HCT116 (cell line): ENCODE results near the gene FCAMR. TPM values are rescaled to one million over a fixed set of nuclear protein-coding genes. Genes with fewer than 3 reads are reported as not detected.

Experiments used
- ATAC-seq: fragments of 200-7000 bp; cut with Tn5 transposase; 2 replicates; pipeline ENCODE4 v1.9.1; 2020; ENCODE audit warnings: mild to moderate bottlenecking, moderate library complexity
- Bru-seq: library from RNA; stranded (reverse); fragments of 400-500 nt; gene quantifications from one replicate; lab custom pipeline; 2021; lab: Mats Ljungman, UMichigan
- BruChase-seq, 2 experiments: library from RNA; stranded (reverse); fragments of 400-500 nt; gene quantifications; one replicate each; lab custom pipeline; 2021; lab: Mats Ljungman, UMichigan
- BruUV-seq: library from RNA; stranded (reverse); fragments of 400-500 nt; replicated peaks from 2 replicates; lab custom pipeline; 2021; lab: Mats Ljungman, UMichigan
- CTCF ChIA-PET: fragments of 300-600 bp; sonication (Branson Sonifier 250); formaldehyde crosslinking; loops from one replicate; lab custom pipeline; 2021; ENCODE audit warnings: antibody characterized with exemption; lab: Charles Lee
- POLR2A ChIA-PET: fragments of 300-600, 350-600 bp; sonication (Branson Sonifier 250); formaldehyde crosslinking; loops from one replicate; lab custom pipeline; 2021; ENCODE audit warnings: antibody characterized with exemption; lab: Charles Lee
- RAD21 ChIA-PET, 2 experiments: fragments of 300-600 bp; sonication (Branson Sonifier 250); formaldehyde crosslinking; loops; one replicate each; lab custom pipeline; 2023; ENCODE audit warnings: low total read pairs in 2 of 2; ENCODE audit not compliant: uncharacterized antibody in 2 of 2, unreplicated experiment in 2 of 2, low non-redundant PET in 1 of 2; lab: Charles Lee
- DNase-seq: peaks from one replicate; pipeline ENCODE4 v3.0.0-alpha.2; 2010; ENCODE audit warnings: low read depth, low spot score
- H2AFZ ChIP-seq: fragments of 200-600 bp; shearing (Covaris generic), sonication (generic); 2 replicates; pipeline ENCODE4 v1.6.1; 2017; ENCODE audit warnings: low read depth, mixed run types, mixed read lengths, antibody characterized with exemption, low read length; ENCODE audit not compliant: poor library complexity, severe bottlenecking
- H3K27ac ChIP-seq: 2 replicates; pipeline ENCODE4 v1.5.1; 2012; ENCODE audit warnings: low read depth, low read length
- H3K27me3 ChIP-seq: fragments of 200-600 bp; sonication (generic); 2 replicates; pipeline ENCODE4 v1.6.1; 2016; ENCODE audit warnings: mixed run types, low read length, mixed read lengths; ENCODE audit not compliant: insufficient read depth
- H3K36me3 ChIP-seq, 2 experiments: fragments of 200-500 bp in 1 of 2; fragments of 200-600 bp in 1 of 2; sonication (Bioruptor generic) in 1 of 2; sonication (generic) in 1 of 2; 2 replicates each; pipeline versions ENCODE4 v1.5.1 to v1.6.1; 2014 to 2016; ENCODE audit warnings: low read length in 2 of 2, inconsistent platforms in 1 of 2, mixed read lengths in 1 of 2, mixed run types in 1 of 2; ENCODE audit not compliant: insufficient read depth in 2 of 2, control insufficient read depth in 1 of 2
- H3K4me1 ChIP-seq, 2 experiments: fragments of 200-600 bp in 1 of 2; sonication (generic) in 1 of 2; 2 replicates each; pipeline versions ENCODE4 v1.5.1 to v1.6.1; 2012 to 2017; ENCODE audit warnings: low read length in 2 of 2, inconsistent platforms in 1 of 2, mild to moderate bottlenecking in 1 of 2, mixed read lengths in 1 of 2, mixed run types in 1 of 2, moderate library complexity in 1 of 2; ENCODE audit not compliant: insufficient read depth in 2 of 2, control insufficient read depth in 1 of 2
- H3K4me2 ChIP-seq: fragments of 200-600 bp; sonication (generic); 2 replicates; pipeline ENCODE4 v1.6.1; 2017; ENCODE audit warnings: mixed run types, low read length, mixed read lengths
- H3K4me3 ChIP-seq, 2 experiments: fragments of 200-600 bp in 1 of 2; sonication (generic) in 1 of 2; replicated peaks in 1 of 2; 2 replicates each; pipeline ENCODE4 v1.5.1; 2011 to 2016; ENCODE audit warnings: low read length in 2 of 2, control low read depth in 1 of 2, low read depth in 1 of 2, mild to moderate bottlenecking in 1 of 2, mixed read lengths in 1 of 2, mixed run types in 1 of 2
- H3K79me2 ChIP-seq: fragments of 200-600 bp; sonication (generic); 2 replicates; pipeline ENCODE4 v1.6.1; 2017; ENCODE audit warnings: mild to moderate bottlenecking, mixed run types, low read length, moderate library complexity, mixed read lengths; ENCODE audit not compliant: insufficient read depth
- H3K9ac ChIP-seq: fragments of 200-600 bp; sonication (generic); 2 replicates; pipeline ENCODE4 v1.6.1; 2016; ENCODE audit warnings: low read length, mixed read lengths
- H3K9me2 ChIP-seq: fragments of 200-600 bp; sonication (generic), shearing (Covaris generic); 2 replicates; pipeline ENCODE4 v1.6.1; 2017; ENCODE audit warnings: mixed run types, mild to moderate bottlenecking, moderate library complexity; ENCODE audit not compliant: insufficient read depth
- H3K9me3 ChIP-seq, 2 experiments: fragments of 200-500 bp in 1 of 2; fragments of 200-600 bp in 1 of 2; sonication (Bioruptor generic) in 1 of 2; sonication (generic) in 1 of 2; 2 replicates each; pipeline ENCODE4 v1.6.1; 2014 to 2017; ENCODE audit warnings: low read length in 2 of 2, mixed read lengths in 2 of 2, inconsistent platforms in 1 of 2, low read depth in 1 of 2, mild to moderate bottlenecking in 1 of 2, mixed run types in 1 of 2, moderate library complexity in 1 of 2; ENCODE audit not compliant: control insufficient read depth in 1 of 2, insufficient read depth in 1 of 2
- H4K20me1 ChIP-seq: fragments of 200-600 bp; sonication (generic), shearing (Covaris generic); 2 replicates; pipeline ENCODE4 v1.6.1; 2017; ENCODE audit warnings: mixed run types, mild to moderate bottlenecking, moderate library complexity; ENCODE audit not compliant: insufficient read depth
- CBX3 ChIP-seq: IDR thresholded peaks from 2 replicates; pipeline ENCODE4 v1.6.1; 2012; ENCODE audit warnings: low read depth
- EGR1 ChIP-seq: IDR thresholded peaks from 2 replicates; pipeline ENCODE4 v1.6.1; 2012; ENCODE audit warnings: low read depth
- EZH2phosphoT487 ChIP-seq: fragments of 200-600 bp; IDR thresholded peaks from 2 replicates; pipeline ENCODE4 v1.6.1; 2018; ENCODE audit warnings: antibody characterized with exemption, borderline replicate concordance
- JUND ChIP-seq: IDR thresholded peaks from 2 replicates; pipeline ENCODE4 v1.6.1; 2012
- POLR2A ChIP-seq: IDR thresholded peaks from 2 replicates; pipeline ENCODE4 v1.7.0; 2011; ENCODE audit warnings: borderline replicate concordance; ENCODE audit not compliant: insufficient read depth, insufficient read length; ENCODE audit errors: extremely low read depth
- POLR2AphosphoS5 ChIP-seq: IDR thresholded peaks from 2 replicates; pipeline ENCODE4 v1.6.1; 2011; ENCODE audit warnings: mild to moderate bottlenecking, low read depth, low read length, moderate library complexity
- REST ChIP-seq: IDR thresholded peaks from 2 replicates; pipeline ENCODE4 v1.6.1; 2012; ENCODE audit warnings: low read depth
- TCF7L2 ChIP-seq: IDR thresholded peaks from 2 replicates; pipeline ENCODE4 v1.7.0; 2011; ENCODE audit warnings: borderline replicate concordance, inconsistent platforms; ENCODE audit not compliant: insufficient read depth, insufficient read length; ENCODE audit errors: extremely low read depth
- YY1 ChIP-seq: IDR thresholded peaks from 2 replicates; pipeline ENCODE4 v1.6.1; 2011; ENCODE audit warnings: low read length, low read depth, moderate library complexity, mild to moderate bottlenecking; ENCODE audit not compliant: insufficient replicate concordance; ENCODE audit errors: extremely low read depth
- ZBTB33 ChIP-seq: IDR thresholded peaks from 2 replicates; pipeline ENCODE4 v1.6.1; 2011; ENCODE audit warnings: mild to moderate bottlenecking, low read length, moderate library complexity; ENCODE audit not compliant: insufficient replicate concordance; ENCODE audit errors: extremely low read depth
- intact Hi-C: fragments of 100-400 bp; cut with micrococcal nuclease; formaldehyde crosslinking; loops from 2 replicates; pipeline ENCODE4 v1.10.0; 2022
- long read RNA-seq: library from polyadenylated mRNA; unstranded; transcript quantifications from one replicate; pipeline ENCODE4 v2.0.0, GENCODE V29; 2021; ENCODE audit not compliant: unreplicated experiment
- polyA plus RNA-seq: library from polyadenylated mRNA; unstranded; fragments of >200 nt; gene quantifications from 2 replicates; pipeline ENCODE4 v1.2.1, GENCODE V29; 2012; ENCODE audit warnings: missing spikeins
- total RNA-seq: library from RNA; stranded (reverse); gene quantifications from one replicate; pipeline ENCODE4 v1.2.1, GENCODE V29; 2021; ENCODE audit not compliant: unreplicated experiment

Gene FCAMR
- total RNA-seq = not detected
- polyA plus RNA-seq = not detected in 2 replicates
- Bru-seq, nascent RNA = not detected
- BruChase-seq, experiment 1, labeled RNA remaining after a 6-hour chase = not detected
- percentile 6 among the genes with signal in this experiment for BruChase-seq, experiment 2, labeled RNA remaining after a 2-hour chase
- long read RNA-seq = 0 reads

- Histone ChIP-seq H3K27ac (no peak within 1 kb of the TSS), H2AFZ (no peak within 1 kb of the TSS), H4K20me1 (no peaks in the 10 kb centered on the region), H3K9me2 (no peaks in the 10 kb centered on the region), H3K27me3 (peaks cover 11% of the 10 kb centered on the region; the same call in 1 of the 2 replicates), H3K4me3 (no peak within 1 kb of the TSS), H3K36me3 (no peaks in the 10 kb centered on the region), H3K4me1 (no peaks in the 10 kb centered on the region), H3K9ac (no peak within 1 kb of the TSS), H3K79me2 (no peaks in the 10 kb centered on the region), H3K9me3 (no peaks in the 10 kb centered on the region), H3K4me2 (no peak within 1 kb of the TSS)
- POLR2A ChIA-PET = no interaction called here
- RAD21 ChIA-PET = no interaction called here
- ATAC-seq (no peak), DNase-seq (no peak)
- TF ChIP-seq EGR1 (no peak), POLR2AphosphoS5 (no peak), JUND (no peak), YY1 (no peak), REST (no peak), CBX3 (no peak), EZH2phosphoT487 (no peak), TCF7L2 (no peak), POLR2A (no peak), ZBTB33 (no peak)
- no TSS peak for BruUV-seq
- CTCF ChIA-PET = interaction anchor here (1.1 kb wide), 1 partner anchor 12 kb away, joined by 4 read pairs; no protein-coding TSS in a partner anchor
- intact Hi-C loops = no loop called here
Observed at GRCh38 chr1:206970446-206970845, at the start of gene FCAMR. TSS of gene FCAMR (minus strand) at chr1:206970460. CDS start at chr1:206970125, 335 bp downstream.
